ENCODE measurements around the gene CAT. TPM values are rescaled to one million over a fixed set of nuclear protein-coding genes. Genes with fewer than 3 reads are reported as not detected.

Gene CAT
- total RNA-seq, 1 donor from 2014 or later, result 16.4 TPM

DNA sequence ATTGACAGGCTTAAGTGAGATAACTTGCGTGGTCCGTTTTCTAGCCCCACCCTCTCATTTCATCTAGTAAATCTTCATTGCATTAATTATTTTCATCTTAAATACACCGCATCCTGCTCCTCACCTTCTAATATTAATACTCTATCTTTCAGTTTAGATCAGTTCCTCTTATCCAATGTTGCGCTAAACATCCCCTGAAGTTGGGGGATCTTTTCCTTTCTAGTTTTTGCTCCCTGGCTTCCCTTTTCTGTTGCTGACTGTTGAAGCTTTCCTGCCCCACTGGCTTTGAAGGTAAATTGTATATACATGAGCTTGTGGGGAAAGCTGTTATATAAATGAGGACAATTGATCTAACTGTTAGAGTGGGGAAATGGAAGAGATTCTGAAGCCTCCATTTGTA lies 7.2 kb downstream of the CAT start:
- H3K27me3 ChIP-seq (ENCODE audit: control insufficient read depth, insufficient read depth, low read length), result no peaks in the 10 kb centered on the region
- DNase-seq (ENCODE audit: low read depth), result no peak
- no peak for TF ChIP-seq CTCF (IDR thresholded peaks at IDR 0.05; ENCODE audit: insufficient read depth, low read length, poor library complexity, severe bottlenecking)
- H3K36me3 ChIP-seq (ENCODE audit: control insufficient read depth, insufficient read depth, low read length), result peaks cover 1% of the 10 kb centered on the region
- no peak overlapping the region for H3K4me3 ChIP-seq (ENCODE audit: low read depth, low read length)

- H3K27me3 ChIP-seq (ENCODE audit: control insufficient read depth, insufficient read depth, low read length), result no peaks in the 10 kb centered on the region
- H3K4me3 ChIP-seq (ENCODE audit: low read depth, low read length), result no peak overlapping the region
- peaks cover 1% of the 10 kb centered on the region for H3K36me3 ChIP-seq (ENCODE audit: control insufficient read depth, insufficient read depth, low read length)
- no peak for DNase-seq (ENCODE audit: low read depth)
- no peak for TF ChIP-seq CTCF (IDR thresholded peaks at IDR 0.05; ENCODE audit: insufficient read depth, low read length, poor library complexity, severe bottlenecking)
Measured at GRCh38 chr11:34446386-34446785, 7.7 kb downstream of the CAT start.

GRCh38 chr11:34447044-34447443 lies 8.3 kb downstream of the CAT start:
- Histone ChIP-seq H3K4me3 (ENCODE audit: low read depth, low read length) (no peak overlapping the region), H3K27me3 (ENCODE audit: control insufficient read depth, insufficient read depth, low read length) (no peaks in the 10 kb centered on the region), H3K36me3 (ENCODE audit: control insufficient read depth, insufficient read depth, low read length) (peaks cover 1% of the 10 kb centered on the region)
- no peak for TF ChIP-seq CTCF (IDR thresholded peaks at IDR 0.05; ENCODE audit: insufficient read depth, low read length, poor library complexity, severe bottlenecking)
- DNase-seq (ENCODE audit: low read depth), result no peak

- H3K27me3 ChIP-seq (ENCODE audit: control insufficient read depth, insufficient read depth, low read length), result no peaks in the 10 kb centered on the region
- no peak for DNase-seq (ENCODE audit: low read depth)
- no peak for TF ChIP-seq CTCF (IDR thresholded peaks at IDR 0.05; ENCODE audit: insufficient read depth, low read length, poor library complexity, severe bottlenecking)
- H3K36me3 ChIP-seq (ENCODE audit: control insufficient read depth, insufficient read depth, low read length), result peaks cover 1% of the 10 kb centered on the region
- H3K4me3 ChIP-seq (ENCODE audit: low read depth, low read length), result no peak overlapping the region
Measured at GRCh38 chr11:34448223-34448994, 9.7 kb downstream of the CAT start.

DNA sequence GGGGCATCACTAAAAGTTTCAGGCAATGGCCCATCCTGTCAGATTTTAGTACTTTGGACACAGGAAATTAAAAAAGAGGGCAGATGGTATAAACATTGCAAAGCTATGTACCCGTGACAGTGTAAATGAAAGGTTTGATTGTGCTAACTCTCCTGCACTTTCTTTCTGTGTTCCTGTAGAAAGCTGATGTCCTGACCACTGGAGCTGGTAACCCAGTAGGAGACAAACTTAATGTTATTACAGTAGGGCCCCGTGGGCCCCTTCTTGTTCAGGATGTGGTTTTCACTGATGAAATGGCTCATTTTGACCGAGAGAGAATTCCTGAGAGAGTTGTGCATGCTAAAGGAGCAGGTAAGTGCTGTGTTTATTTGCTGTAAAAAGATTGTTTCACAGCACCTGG lies 10.3 kb downstream of the CAT start:
- Histone ChIP-seq H3K4me3 (ENCODE audit: low read depth, low read length) (no peak overlapping the region), H3K27me3 (ENCODE audit: control insufficient read depth, insufficient read depth, low read length) (no peaks in the 10 kb centered on the region), H3K36me3 (ENCODE audit: control insufficient read depth, insufficient read depth, low read length) (peaks cover 4% of the 10 kb centered on the region)
- no peak for TF ChIP-seq CTCF (IDR thresholded peaks at IDR 0.05; ENCODE audit: insufficient read depth, low read length, poor library complexity, severe bottlenecking)
- peak; percentile 21 for DNase-seq (ENCODE audit: low read depth)

DNA sequence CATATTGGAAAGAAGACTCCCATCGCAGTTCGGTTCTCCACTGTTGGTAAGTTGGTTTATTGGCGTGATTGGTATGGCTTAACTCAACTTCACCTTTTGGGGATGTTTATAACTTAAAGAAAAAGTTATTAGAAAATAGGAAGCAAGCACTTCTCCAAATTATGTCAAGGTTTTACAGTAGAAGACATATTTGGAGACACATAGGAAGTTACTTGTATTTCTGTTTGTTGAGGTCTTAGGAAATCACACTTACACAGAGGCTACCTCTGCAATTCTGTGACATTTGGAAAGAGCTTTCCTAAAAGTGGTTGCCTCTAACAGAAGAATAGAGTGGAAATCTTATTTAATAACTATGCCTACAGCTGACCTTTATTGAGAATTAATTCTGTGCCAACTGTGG lies 12.3 kb downstream of the CAT start:
- TF ChIP-seq CTCF (IDR thresholded peaks at IDR 0.05; ENCODE audit: insufficient read depth, low read length, poor library complexity, severe bottlenecking), result no peak
- peaks cover 4% of the 10 kb centered on the region for H3K36me3 ChIP-seq (ENCODE audit: control insufficient read depth, insufficient read depth, low read length)
- no peaks in the 10 kb centered on the region for H3K27me3 ChIP-seq (ENCODE audit: control insufficient read depth, insufficient read depth, low read length)
- no peak overlapping the region for H3K4me3 ChIP-seq (ENCODE audit: low read depth, low read length)
- no peak for DNase-seq (ENCODE audit: low read depth)
